ENCODE results near the gene TMEM94.

The TMEM94 gene

DNA sequence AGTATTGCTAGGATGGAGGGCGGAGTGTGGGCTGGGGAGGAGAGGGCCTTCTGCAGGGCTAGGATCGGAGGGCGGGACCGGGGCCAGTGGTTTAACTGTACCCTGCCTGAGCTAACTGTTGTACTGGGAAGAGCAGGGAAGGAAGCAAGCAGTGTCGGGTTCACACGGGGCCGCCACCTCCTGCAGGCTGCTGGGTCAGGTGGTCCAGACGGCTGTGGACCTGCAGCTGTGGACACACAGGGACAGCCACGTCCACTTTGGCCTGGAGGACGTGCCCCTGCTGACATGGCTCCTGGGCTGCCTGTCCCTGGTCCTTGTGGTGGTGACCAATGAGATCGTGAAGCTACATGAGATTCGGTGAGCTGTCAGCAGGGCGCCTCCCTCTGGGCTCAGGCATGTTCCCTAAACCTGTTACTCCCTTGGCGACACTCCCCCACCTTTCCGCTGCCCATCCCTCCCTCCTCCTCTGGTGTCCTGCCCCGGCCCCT, 42.3 kb downstream of the TMEM94 start:
- DNase-seq = no peak

DNA sequence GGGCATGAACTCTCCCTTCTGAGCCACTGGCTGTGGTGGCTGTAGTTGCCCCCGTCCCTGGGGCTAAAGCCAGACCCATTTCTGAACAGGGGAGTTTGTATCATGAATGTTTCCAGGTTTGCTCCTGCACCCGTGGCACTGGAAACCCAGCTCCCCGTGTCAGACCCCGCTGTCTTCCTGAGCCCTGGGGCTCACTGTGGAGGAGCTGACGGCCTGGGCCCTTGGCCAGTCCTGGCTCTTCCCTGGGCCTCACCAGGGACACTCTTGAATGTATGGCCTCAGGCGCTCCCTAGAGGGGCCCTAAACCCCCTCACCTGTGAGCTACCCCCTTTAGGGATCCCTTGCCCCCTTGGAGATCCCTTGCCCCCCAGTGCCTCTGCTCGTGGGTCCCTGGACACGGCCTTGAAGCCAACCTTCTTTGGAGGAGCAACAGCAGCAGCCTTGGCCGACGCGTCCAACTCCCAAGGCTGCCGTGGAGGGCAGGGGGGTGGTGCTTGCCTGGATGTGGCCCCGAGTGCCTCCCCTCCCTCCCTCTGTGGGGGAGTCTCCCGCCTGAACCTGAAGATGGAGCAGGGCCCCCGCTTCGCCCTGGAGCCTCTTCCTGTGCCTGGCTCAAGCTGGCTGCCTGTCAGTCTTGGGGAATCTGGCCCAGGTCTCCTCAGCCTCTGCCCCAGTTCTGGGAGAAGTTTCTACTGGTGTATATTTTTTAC, 43.0 kb downstream of the TMEM94 start:
- no peak for DNase-seq

DNA sequence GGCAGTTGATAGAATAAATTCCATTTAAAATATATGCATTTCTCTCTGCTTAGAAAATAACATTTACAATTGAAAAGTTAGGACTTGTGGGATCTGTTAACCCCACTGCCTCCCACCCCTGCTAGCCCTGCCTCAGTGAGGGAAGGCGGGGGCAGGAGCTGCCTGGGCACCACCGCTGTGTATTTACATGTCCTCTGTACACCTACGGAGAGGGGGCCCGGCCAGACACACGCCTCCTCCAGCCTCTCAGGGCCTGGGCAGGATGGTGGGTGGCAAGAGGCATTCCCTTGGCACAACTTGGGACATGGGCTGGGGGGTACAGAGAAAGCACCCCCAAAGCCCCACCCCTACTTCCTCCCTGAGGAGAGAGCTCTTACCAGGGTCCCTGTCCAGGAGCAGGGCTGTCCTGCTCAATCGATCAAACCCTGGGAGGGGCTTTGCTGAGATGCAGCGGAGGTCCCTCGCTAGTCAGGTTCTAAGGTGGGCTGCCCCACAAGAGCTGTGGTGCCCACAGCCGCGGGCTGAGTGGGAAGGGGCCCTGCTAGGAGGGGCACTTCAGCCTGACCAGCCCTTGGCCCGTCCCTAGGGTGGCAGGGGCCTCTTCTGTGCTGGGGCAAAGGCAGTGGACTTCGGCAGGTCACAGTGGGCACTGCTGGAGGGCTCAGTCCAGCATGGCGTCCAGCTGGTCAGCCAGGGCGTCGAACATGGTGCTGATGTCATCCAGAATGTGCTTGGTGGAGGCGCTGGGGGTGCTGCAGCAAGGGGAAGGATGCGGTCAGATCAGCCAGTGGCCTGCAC, 44.2 kb downstream of the TMEM94 start:
- no peak for DNase-seq

DNA sequence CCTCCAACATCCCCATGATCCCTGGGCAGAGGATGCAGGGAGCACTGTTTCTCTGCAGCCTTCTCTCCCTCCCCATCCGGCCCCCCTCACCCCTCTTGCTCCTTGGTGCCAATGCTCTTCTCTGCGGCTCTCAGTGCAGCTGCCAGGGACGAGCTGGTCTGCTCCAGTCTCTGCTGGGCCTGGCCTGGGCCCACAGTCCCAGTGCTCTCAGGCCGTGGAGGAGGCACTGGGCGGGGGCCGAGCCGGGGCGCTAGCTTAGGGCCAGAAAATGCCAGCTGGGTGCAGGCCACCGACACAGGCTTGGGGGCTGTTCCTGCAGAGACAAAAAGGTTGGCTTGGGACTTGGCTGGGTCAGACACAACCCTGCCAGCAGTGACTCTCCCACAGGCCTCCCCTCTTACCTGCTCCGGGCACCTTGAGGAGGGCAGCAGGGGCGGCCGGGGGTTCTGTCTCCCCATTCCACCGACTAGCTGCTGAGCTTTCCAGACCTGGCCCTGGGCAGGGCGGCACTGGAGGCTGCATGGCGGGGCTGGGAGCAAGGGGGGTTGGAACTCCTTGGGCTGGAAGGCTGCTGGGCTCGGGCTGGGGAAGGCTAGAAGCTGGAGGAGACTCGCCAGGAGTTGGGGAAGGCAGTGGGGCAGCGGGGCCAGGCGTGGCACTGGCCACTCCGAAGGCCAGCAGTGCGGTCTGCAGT, 45.1 kb downstream of the TMEM94 start:
- DNase-seq = no peak

DNA sequence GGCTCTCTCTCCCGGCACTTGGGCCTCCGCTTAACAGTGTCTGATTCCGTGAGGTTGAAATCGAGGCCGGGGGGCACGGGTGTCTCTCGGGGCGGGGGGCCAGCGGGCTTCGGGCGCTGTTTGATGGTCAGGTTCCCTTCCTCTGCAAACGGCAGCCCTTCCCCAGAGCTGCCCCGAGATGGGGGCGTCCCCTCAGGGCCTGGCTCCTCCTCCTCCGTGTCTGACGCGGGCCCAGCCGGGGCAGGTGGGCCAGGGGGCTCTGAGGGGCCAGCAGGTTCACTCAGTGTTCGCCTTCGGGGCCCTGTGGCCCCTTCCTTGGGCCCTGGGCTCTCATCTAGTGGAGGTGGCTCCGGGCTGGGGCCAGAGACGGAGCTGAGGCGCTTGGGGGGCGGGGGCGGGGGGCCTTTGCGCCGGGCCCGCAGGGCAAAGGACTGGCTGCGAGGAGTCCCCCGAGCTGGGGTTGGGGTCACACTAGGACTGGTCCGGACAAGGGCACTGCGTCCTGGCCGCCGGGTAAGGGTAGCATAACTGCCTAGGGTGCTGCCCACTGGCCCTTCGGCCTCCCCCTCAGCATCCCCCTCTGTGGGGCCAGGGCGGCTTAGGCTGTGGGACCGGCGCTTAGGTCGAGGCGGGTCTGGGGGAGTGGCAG, 45.8 kb downstream of the TMEM94 start:
- DNase-seq = no peak

DNA sequence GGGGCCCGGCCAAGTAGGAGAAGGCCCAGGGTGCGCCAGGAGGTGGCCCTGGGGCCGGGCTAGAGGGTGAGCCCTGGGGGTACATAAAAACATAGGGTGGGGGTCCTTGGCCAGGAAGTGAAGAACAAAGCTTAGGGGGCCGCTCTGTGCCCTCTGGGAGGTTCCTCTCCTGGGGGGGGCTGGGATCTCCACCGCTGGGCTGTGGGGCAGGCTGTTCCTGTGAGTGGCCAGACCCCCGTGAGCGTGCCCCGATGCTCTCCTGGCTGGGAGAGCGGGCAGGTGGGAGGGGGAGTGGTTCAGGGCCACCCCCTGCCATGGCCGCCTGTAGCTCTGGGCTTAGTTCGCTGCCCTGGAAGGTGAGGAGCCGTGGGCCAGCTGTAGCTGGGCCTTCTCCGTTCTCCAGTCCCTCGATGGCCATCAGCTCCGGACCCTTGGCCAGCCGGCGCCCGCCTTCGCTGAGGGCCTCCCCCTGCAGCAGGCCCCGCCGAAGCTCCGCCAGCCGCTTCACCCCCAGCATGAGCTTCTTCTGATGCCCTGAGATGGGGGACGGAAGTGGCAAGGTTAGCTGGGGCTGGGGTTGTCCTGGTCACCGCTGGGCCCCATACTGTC, 46.4 kb downstream of the TMEM94 start:
- DNase-seq = no peak

DNA sequence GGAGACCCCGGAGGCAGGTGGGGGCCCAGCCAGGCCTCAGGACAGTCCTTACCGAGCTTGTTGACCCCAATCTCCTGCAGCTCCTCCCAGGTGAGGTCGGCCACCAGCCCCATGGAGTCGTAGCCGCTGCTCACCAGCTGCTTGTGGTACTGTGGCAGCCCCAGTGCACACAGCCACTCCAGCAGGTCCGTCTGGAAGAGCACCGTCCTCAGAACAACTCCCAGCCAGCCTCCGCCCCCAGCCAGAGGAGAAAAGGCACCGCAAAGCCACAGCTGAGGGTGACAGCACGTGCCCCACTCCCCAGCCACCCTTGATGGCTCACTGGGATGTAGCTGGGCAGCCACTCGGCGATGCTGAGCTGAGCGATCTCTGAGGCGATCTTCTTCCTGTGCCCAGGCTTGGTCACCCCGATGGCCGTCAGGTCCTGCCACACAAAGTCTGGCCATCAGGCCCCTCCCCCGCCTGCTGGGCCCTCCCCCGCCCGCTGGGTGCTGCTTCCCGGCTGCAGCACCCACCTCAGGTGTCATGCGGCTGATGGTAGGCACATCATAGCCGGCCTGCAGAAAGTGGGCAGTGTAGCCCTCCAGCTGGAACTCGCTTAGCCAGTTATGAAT, 47.0 kb downstream of the TMEM94 start:
- DNase-seq = no peak

DNA sequence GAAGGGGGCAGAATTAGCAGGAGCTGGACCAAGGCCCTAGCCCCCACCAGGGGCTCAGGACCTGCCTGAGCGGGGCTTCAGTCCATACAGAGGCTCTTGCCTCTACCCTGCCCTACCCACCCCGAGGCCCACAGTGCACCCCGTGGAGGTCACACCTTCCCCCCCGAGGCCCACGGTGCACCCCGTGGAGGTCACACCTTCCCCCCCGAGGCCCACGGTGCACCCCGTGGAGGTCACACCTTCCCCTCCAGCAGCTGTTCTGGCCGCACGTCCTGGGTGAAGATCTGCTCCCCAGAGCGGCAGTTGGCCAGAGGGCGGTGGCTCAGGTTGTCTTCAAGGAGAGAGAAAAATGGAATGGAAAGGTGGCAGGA, 47.5 kb downstream of the TMEM94 start:
- no peak for DNase-seq

DNA sequence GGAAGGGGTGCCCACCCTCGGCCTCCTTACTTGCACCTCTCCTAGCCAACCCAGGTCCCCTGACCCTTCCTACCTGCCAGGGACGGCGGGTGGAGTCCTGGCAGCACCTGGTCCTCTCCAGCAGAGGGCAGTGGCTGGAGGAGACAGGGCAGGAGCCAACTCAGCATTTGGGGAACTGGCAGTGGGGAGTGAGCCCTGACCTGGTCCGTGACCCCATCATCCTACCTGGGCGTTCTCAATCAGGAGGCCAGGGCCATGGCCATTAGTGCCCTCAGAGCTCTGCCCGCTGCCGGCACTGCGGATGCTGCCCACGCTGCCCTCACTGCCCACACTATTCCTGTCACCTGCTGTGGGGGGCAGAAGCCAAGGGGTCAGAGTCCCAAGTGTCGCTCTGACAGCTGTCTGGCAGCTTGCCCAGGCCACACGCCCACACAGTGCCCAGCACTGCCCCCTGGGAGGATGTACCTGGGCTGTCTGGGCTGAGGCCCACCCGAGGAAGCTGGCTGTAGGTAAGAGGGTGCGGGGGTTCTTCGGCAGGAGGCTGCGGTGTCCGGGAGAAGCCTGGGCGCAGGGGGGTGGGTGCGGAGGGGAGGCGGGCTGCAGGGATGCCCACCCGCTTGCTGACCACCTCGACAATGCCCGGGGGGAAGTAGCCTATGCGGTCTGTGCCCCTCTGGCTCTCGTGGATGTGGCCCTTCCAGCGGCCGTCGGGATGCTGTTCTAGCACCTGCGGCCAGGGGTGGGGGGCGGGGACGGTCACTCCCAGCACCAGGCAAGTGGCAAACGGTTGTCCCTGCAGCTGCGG, 48.1 kb downstream of the TMEM94 start:
- no peak for DNase-seq

DNA sequence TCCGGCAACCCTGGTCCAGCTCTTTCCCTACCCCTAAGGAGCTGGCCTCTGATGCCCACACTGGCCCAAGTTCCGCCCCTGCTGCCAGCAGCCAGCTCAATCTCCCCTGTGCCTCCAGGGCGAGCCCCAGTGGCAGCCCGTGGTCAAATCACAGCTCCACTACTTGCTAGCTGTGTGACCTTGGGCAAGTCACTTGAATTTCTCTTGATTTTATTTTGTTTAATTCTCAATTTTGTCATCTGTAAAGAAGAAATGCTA, 48.6 kb downstream of the TMEM94 start:
- DNase-seq = no peak

DNA sequence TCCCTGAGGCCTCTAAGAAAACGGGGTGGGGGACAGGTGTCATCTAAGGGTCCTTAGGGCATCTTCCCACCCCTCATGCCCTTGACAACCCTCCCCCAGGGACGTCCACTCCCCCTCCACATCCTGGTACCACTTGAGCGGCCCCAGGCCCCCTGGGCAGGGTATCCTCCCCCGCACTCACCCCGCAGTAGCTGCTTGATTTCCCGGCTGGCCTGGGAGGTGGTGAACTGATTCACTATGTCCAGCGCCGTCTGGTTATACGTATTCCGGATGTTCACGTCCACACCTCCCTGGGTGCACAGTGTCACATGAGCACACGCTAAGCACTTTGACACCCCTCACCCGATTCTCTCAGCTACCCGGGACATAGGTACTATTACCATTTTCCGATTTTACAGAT, 49.2 kb downstream of the TMEM94 start:
- no peak for DNase-seq

DNA sequence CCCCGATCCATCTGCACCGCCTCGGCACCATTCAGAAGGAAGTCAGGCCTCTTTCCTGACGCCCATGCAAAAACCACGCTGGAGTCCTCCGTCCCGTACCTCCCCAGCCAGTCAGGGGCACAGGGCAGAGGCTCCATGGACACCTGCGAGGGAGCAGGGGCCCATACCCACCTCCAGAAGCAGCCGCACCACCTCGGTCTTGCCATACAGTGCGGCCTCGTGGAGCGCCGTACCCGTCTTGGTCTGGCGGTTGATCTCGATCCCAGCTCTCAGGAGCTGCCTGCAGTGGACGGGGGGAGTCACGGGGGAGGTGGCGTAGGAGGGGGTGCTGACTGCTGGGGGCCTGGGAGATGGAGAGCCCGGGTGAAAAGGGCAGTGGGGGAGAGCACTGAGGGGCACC, 49.7 kb downstream of the TMEM94 start:
- no peak for DNase-seq

DNA sequence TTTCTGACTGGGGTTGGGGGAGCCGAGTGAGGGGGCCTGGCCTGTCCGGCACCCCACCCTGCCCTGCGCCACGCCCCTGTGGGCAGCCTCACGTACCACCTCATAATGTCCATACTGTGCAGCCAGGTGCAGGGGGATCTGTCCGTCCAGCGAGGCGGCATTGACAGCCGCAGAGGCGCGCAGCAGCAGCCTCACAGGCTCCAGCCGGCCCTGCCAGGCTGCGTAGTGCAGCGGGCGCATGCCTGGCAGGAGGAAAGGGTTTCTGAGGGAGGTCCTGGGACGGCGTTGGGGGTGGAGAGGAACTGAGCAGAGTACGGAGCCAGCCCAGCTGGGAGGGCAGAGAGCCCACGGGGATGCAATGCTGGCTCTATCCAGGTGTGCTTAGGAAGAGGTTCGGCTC, 50.5 kb downstream of the TMEM94 start:
- DNase-seq = no peak

DNA sequence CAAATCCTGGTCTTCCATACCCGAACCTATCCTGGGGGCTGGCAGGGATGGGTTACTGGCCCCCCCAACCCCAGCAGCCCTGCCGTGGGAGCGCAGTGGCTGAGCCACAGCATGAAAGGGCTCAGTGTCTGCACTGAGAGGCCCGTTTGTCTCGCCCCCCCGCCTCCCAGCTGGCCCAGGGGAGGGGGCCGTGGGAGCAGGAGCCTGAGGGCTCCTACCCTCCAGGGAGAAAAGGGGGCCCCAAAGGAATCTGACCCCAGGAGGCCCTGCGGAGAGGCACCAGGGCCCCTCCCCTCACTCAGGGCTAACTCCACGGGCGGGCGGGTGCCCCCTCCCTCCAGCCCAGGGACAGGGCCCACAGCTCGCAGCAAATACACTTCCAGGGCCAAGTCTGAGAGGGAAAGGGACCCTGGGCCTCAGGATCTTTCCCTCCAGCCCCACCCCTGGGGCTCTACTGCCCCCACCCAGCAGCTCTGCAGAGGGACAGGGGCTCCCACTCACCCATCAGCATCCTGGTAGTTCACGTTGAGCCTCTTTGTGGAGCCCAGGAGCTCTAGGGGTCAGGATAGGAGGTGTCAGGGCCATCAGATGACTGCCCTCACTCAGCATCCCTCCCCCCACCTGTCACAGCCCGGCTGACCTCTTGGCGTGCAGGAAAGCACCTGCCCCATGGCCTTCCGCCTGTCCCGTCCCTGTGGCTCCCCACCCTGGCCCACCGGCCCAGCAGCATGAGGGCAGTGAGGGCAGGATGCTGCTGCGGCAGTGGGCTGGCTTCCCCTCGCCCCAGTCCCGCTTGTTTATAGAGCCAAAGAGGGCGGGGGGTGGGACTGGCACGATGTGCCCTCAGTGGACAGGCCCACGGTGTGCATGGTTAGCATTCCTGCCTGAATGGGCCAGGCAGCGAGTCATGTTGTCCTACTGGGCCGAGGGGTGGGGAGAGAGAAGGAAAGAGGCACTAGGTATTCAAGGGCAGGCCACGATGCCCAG, 51.6 kb downstream of the TMEM94 start:
- no peak for DNase-seq

DNA sequence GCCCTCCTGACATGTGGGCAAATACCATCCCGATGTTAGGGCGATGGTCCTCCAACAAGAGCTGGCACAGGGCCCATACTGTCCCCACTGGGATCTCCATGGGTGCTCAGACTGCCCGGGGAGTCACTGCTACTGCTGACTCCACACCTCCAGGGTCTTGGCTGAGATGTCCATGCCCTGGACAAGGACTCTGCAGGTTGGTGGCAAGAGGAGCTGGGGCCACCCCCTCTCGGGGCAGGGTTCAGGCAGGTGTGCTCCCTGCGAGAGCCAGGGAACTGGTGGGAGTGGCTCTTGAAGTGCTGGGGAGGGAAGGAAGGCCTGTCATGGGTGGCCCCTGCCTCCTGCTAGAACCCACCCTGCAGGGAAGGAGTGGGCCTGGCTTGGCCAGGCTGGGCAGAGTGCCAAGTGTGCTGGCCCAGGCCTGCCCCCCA, 52.5 kb downstream of the TMEM94 start:
- no peak for DNase-seq

DNA sequence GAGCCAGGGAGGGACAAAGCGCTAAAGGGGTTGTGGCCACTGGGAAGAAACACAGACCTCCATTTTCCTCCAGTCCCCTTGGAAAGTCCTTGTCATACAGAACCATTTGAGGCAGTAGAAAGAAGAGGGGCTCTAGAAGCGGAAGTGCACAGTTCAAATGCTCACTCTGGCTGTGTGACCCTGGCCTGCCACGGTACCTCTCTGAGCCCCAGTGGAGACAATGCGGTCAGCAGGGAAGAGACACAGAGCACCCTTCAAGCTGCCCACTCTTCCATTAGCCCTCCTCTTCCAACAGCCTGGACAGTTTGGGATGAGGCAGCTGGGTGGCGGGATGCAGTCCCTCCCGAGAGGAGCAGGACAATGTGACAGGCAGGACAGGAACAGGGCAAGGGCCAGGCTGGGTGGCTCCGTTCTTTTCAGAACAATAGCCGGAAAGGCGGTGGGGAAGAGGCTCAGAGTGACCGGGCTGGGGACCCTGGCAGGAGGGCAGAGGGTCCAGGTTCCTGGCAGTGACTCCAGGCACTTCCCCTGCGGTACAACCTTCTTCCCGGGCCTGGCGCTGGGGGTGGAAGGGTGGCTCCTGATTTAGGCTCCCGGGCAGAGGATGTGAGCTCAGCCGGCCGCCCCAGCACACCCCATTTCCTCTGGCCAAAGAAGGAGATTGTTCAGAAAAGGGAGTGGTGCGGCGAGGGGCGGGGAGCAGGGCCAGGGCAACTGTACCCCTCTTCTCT, 53.3 kb downstream of the TMEM94 start:
- no peak for DNase-seq

DNA sequence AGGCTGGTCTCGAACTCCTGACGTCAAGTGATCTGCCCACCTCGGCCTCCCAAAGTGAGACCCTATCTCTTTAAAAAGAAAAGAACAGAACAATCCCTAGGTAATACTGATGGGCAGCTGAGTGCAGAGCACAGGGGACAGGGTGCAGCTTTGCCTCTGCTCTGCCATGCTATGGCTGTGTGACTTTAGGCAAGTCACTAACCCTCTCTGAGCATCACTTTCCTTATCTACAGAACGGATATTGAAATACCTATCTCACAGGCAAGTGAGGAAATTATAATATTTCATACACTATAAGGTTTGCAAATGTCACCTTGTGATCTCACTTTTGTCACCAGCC, 54.8 kb downstream of the TMEM94 start:
- no peak for DNase-seq

DNA sequence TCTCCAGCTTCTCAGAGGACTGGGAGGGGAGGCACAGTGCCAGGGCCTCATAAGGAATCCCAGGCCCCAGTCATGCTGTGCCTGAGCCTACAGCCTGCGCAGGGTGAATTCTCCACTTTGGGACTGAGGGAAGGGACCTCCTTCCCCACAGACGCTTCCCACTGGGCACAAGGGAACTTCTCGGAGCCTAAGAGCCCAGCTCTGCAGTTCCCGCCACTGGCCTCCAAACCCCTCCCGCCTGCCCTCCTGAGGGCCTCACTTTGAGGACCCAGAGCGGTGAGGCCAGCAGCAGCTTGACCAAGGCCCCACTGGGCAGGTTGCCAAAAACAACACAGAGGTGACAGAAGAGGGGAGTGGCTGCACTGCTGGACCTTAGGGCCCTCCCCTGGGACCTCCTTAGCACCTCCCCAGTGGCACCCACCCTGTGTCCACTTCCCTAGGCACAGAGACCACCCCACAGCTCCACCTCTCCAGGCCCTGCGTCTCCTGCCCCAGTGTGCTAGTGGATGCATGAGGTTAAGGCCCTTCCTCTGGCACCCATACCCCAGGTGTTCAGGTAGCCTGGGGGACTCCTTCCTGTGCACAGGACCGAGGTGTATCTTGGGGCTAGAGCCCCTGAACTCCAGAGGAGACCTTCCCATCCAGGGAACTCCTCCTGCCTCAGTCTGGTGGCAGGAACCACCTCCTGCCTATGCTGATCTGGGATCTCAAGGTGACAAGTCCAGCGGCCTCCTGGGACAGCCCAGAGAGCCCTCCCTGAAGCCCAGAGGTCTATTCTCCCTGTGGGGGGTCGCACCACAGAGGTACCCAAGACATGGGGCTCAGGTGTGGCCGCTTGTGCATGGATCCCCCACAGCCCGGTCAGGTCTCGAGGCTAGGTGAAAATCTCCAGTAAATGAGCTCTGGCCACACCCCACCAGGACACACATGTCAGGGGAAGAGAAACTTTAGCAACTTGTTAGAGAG, 55.5 kb downstream of the TMEM94 start:
- DNase-seq = no peak

Data from NCI-H1930 (cell line).